ENCODE results near the gene PCMTD2.
"Not testable (repeated sequence)": the region's sequence is repeated elsewhere in the genome, so short reads cannot be mapped to it uniquely, and the experiment has no call there.

The PCMTD2 gene

DNA sequence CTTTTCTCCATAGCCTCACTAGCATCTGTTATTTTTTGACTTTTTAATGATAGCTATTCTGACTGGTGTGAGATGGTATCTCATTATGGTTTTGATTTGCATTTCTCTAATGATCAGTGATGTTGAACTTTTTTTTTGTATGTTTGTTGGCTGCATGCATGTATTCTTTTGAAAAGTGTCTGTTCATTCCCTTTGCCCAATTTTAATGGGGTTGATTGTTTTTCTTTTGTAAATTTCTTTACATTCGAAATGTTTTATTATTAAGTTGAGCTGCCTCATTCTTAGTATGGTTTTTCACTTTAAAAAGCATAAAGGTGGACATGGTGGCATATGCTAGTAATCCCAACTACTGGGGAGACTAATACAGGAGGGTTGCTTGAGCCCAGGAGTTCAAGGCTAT, 58.2 kb downstream of the PCMTD2 start:
- not testable (repeated sequence) for DNase-seq

DNA sequence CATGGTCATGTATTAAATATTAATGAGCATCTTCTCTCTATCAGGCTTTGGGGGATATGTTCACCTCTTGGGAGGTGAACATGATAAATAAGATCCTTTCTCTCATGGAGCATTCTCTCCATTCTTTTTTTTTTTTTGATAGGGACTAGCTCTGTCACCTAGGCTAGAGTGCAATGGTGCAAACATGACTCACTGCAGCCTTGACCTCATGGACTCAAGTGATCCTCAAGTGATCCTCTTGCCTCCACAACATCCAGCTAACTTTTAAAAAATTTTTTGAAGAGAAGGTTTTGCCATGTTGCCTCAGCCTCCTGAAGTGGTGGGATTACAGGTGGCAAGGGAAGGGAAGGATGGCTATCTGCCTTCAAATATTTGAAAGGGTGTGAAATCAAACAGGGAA, 59.8 kb downstream of the PCMTD2 start:
- DNase-seq, result not testable (repeated sequence)

DNA sequence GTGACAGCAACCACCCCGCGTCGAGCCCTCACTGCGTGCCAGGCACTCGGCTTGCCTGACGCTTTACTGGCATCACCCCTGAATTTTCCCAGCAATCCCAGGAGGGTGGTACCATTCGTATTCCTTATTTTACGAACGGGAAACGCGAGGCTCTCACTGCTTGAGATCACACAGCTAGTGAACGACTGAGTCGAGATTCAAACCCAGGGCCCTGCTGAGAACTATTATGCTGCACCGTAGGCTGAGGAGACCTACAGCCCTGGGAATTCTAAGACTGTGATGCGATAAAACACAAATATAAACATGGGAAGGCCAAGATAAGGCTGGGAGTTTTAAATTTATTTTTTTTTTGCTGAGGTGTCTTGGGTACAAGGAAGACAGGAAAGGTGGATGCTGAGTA, 60.3 kb downstream of the PCMTD2 start:
- DNase-seq, result not testable (repeated sequence)

DNA sequence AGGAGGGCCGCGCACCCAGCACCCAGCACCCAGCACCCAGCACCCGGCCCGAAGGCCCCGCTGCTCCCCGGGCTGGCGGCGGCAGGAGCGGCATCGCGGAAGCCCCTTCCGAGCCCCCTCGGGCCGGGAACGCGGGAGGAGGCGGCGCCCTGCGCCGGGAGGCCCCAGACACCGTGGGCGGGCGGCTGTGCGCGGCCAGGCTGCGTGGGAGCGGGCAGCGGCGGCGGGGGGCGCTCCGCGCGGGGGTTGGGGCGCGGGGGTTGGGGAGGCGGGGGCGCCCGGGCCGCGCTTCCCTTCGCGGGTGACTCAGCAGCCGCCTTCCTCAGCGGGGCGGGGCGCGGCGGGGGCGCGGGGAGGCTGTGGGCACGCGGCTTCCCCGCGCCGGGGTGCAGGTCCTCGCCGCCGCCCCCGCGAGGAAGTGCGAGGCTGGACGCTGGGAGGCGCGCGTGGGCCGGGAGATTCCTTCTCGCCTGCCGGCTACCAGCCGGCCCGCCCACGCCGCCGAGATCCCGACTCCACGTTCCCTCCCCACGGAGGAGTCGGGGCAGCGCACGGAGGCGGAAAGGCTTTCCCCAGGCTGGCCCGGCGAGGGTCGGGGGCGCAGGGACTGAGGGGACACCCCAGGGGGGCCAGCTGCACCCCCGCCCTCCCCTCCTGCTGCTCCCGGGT, 61.0 kb downstream of the PCMTD2 start:
- not testable (repeated sequence) for DNase-seq

DNA sequence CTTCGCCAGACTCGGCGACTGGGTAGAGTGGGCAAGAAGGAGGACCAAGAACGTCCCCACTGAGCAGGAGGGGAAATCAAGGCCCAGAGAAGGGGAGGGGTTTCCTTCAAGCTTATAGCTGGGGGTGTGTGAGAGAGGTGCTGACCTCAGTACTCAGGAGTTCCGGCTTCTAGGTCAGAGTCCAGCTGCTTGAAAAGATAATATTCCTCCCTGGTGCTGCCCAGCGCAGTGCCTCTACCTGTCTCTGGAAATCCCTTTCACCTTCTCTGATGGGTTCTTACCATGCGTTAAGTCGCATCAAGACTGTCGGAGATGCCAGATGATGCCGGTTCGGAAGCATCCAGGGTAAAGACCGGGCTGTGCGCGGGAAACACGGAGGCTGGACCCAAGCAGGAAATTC, 61.8 kb downstream of the PCMTD2 start:
- not testable (repeated sequence) for DNase-seq

DNA sequence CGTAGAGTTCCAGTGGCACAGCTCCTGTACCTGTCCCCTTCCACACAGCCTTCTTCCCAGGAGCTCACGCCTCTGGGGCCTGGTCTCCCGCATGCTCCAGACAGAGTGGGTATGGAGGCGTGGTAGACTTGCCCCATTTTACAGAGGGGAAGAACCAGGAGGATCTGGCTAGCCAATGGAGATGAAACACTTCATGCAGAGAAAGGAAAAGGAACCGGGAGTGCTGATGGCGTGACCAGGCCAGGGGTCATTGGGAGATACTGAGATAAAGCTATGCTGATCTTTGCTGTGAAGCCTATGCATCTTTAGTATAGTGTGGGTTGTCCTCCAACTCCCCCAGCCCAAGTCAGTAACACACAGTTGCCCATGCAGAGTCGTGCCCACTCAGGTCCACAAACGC, 62.5 kb downstream of the PCMTD2 start:
- not testable (repeated sequence) for DNase-seq

DNA sequence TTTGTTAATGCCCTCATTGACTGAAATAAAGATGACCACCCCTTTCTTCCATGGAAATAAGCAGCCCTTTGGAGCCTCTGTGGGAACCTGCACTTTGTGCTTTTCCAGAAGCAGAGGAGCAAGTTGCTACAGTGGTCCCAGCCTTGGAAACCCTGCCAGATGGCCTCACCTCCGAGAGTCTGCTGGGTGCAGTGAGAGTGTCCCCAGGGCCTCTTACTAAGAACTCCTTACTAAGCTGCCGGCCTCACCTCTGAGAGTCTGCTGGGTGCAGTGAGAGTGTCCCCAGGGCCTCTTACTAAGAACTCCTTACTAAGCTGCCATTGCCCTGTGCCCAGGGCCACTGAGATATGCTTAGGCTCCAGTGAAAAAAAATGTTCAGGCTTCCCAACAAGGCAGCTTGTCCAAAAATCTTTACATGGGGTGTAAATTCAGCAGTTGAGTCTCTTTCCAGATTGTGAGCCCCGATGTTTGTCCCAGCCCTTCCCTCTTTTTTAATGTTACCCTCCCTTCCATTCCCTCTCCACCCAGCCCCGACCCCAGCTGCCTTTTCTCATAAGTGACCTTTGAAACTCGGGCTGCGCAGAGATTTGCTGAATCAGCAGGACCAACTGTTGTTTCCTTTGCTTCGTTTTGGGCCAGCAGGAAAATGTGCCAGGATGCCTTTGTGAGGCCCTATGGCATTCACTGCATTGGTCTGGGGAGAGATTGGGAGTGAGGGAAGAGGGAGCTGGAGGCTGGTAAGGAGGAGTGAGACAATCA, 66.7 kb downstream of the PCMTD2 start:
- DNase-seq, result not testable (repeated sequence)
